OCI-LY7 (cell line): ENCODE results near the gene SRD5A2. TPM values are rescaled to one million over a fixed set of nuclear protein-coding genes. Genes with fewer than 3 reads are reported as not detected.

Source experiments
- BruUV-seq: library from RNA; stranded (reverse); fragments of 400-500 nt; replicated peaks from 2 replicates; lab custom pipeline; 2021; lab: Mats Ljungman, UMichigan
- CTCF ChIA-PET: fragments of 300-600 bp; sonication (Branson Sonifier 250); formaldehyde crosslinking; loops from one replicate; lab custom pipeline; 2022; ENCODE audit warnings: antibody characterized with exemption; ENCODE audit not compliant: unreplicated experiment; lab: Charles Lee
- POLR2A ChIA-PET: fragments of 300-600 bp; sonication (Branson Sonifier 250); formaldehyde crosslinking; loops from one replicate; lab custom pipeline; 2022; ENCODE audit warnings: antibody characterized with exemption; lab: Charles Lee
- DNase-seq: peaks from one replicate; pipeline ENCODE4 v3.0.0-alpha.2; 2015; ENCODE audit warnings: low spot score
- H2AFZ ChIP-seq: fragments of 200-600 bp; sonication (generic), shearing (Covaris generic); 2 replicates; pipeline ENCODE4 v1.6.1; 2014; ENCODE audit warnings: mild to moderate bottlenecking, antibody characterized with exemption, low read length, moderate library complexity
- H3K27ac ChIP-seq: fragments of 200-600 bp; sonication (generic); 2 replicates; pipeline ENCODE4 v1.5.1; 2014; ENCODE audit warnings: mixed run types, low read depth, mild to moderate bottlenecking, moderate library complexity, low read length, inconsistent platforms; ENCODE audit not compliant: poor library complexity, severe bottlenecking
- H3K36me3 ChIP-seq: fragments of 200-600 bp; sonication (generic); 2 replicates; pipeline ENCODE4 v1.6.1; 2014; ENCODE audit warnings: mild to moderate bottlenecking, antibody characterized with exemption, low read length, moderate library complexity, mixed read lengths; ENCODE audit not compliant: insufficient read depth
- H3K4me1 ChIP-seq: fragments of 200-600 bp; sonication (generic); 2 replicates; pipeline ENCODE4 v1.5.1; 2014; ENCODE audit warnings: mild to moderate bottlenecking, low read length; ENCODE audit not compliant: insufficient read depth, poor library complexity, severe bottlenecking
- H3K4me2 ChIP-seq: fragments of 200-600 bp; sonication (generic); 2 replicates; pipeline ENCODE4 v1.6.1; 2014; ENCODE audit warnings: mild to moderate bottlenecking, low read length
- H3K4me3 ChIP-seq: fragments of 200-600 bp; sonication (generic); 2 replicates; pipeline ENCODE4 v1.5.1; 2014; ENCODE audit warnings: mild to moderate bottlenecking, low read depth, low read length; ENCODE audit not compliant: poor library complexity, severe bottlenecking
- H3K79me2 ChIP-seq: fragments of 200-600 bp; sonication (generic); 2 replicates; pipeline ENCODE4 v1.6.1; 2016; ENCODE audit warnings: low read depth, mild to moderate bottlenecking, low read length, moderate library complexity, mixed read lengths; ENCODE audit not compliant: insufficient read depth
- H3K9me2 ChIP-seq: fragments of 200-600 bp; sonication (generic); 2 replicates; pipeline ENCODE4 v1.6.1; 2016; ENCODE audit warnings: mild to moderate bottlenecking, low read length, mixed read lengths; ENCODE audit not compliant: insufficient read depth
- H3K9me3 ChIP-seq: fragments of 200-600 bp; sonication (generic); 2 replicates; pipeline ENCODE4 v1.6.1; 2014; ENCODE audit warnings: mild to moderate bottlenecking, mixed run types, low read length, mixed read lengths
- H4K20me1 ChIP-seq: fragments of 200-600 bp; sonication (generic); 2 replicates; pipeline ENCODE4 v1.6.1; 2014; ENCODE audit warnings: mild to moderate bottlenecking, antibody characterized with exemption, low read length, moderate library complexity, mixed read lengths; ENCODE audit not compliant: insufficient read depth
- EZH2phosphoT487 ChIP-seq: fragments of 200-600 bp; sonication (generic); IDR thresholded peaks from 2 replicates; pipeline ENCODE4 v1.6.1; 2018; ENCODE audit warnings: low read depth, borderline replicate concordance, mild to moderate bottlenecking, mixed run types, antibody characterized with exemption, low read length, moderate library complexity, mixed read lengths
- intact Hi-C: fragments of 100-400 bp; cut with micrococcal nuclease; formaldehyde crosslinking; loops from one replicate; pipeline ENCODE4 v1.10.0; 2022; ENCODE audit not compliant: unreplicated experiment
- total RNA-seq, 2 experiments: library from RNA; depleted of rRNA in 1 of 2; stranded (reverse); fragments of >200 nt in 1 of 2; shearing (Covaris generic) in 1 of 2; gene quantifications; 2 replicates each; pipeline ENCODE4 v1.2.3, GENCODE V29; 2014 to 2022
- TF ChIP-seq, protein P1 (sequence below): fragments of 200-600 bp; sonication (generic); conservative IDR thresholded peaks from 2 replicates; pipeline ENCODE4 v1.5.1; 2014; ENCODE audit warnings: mild to moderate bottlenecking, antibody characterized with exemption, low read length, moderate library complexity, mixed read lengths

Gene SRD5A2
- total RNA-seq, 2 experiments from 2014 or later = 0.03 TPM; not detected in 1

DNA sequence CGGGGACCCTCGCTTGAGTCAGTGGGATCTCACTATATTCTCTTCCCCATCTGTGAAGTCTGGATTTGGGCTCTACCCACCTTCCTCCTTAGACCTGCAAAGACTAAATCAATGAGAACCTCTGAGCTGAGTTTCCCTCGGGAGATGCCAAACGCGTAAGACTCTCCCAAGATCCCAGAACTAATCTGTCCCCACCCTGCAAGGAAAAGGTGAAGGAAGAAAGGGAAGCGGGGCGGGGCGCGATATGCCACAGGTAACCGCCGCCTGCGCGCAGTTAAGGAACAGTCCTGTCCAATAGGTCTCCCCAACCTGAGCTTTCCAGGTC, 780 bp downstream of the SRD5A2 start:
- Histone ChIP-seq H3K4me2 (no peak overlapping the region), H3K4me1 (no peaks in the 10 kb centered on the region), H3K27ac (no peak overlapping the region), H4K20me1 (no peaks in the 10 kb centered on the region), H3K4me3 (no peak overlapping the region), H2AFZ (no peak overlapping the region), H3K9me2 (no peaks in the 10 kb centered on the region), H3K36me3 (no peaks in the 10 kb centered on the region), H3K79me2 (no peaks in the 10 kb centered on the region), H3K9me3 (no peaks in the 10 kb centered on the region)
- TF ChIP-seq, protein P1, sequence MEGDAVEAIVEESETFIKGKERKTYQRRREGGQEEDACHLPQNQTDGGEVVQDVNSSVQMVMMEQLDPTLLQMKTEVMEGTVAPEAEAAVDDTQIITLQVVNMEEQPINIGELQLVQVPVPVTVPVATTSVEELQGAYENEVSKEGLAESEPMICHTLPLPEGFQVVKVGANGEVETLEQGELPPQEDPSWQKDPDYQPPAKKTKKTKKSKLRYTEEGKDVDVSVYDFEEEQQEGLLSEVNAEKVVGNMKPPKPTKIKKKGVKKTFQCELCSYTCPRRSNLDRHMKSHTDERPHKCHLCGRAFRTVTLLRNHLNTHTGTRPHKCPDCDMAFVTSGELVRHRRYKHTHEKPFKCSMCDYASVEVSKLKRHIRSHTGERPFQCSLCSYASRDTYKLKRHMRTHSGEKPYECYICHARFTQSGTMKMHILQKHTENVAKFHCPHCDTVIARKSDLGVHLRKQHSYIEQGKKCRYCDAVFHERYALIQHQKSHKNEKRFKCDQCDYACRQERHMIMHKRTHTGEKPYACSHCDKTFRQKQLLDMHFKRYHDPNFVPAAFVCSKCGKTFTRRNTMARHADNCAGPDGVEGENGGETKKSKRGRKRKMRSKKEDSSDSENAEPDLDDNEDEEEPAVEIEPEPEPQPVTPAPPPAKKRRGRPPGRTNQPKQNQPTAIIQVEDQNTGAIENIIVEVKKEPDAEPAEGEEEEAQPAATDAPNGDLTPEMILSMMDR = no peak
- TF ChIP-seq EZH2phosphoT487 = no peak
- DNase-seq = no peak
- CTCF ChIA-PET = no interaction called here
- POLR2A ChIA-PET = no interaction called here
- intact Hi-C loops = no loop called here
- no TSS peak for BruUV-seq

DNA sequence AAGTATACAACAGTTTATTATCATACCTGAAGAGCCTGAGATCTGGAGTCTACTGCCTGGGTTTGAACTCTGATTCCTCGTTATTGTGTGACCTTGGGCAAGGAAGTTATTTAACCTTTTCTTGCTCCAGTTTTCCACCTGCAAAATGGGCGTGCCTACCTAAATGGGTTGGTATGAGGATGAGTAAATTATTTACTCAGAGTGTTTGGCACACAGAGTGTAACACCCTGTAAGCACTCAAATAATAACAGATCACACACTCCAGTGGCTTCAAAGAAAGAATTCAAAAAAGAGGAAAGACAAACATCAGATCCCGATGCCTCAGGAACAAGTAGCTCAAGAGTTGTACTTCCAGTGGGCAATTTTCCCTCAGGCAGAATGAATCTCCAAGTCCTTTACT, 2.4 kb downstream of the SRD5A2 start:
- intact Hi-C loops = no loop called here
- no peak for DNase-seq
- Histone ChIP-seq H3K4me2 (no peak overlapping the region), H2AFZ (no peak overlapping the region), H3K9me3 (no peaks in the 10 kb centered on the region), H4K20me1 (no peaks in the 10 kb centered on the region), H3K9me2 (no peaks in the 10 kb centered on the region), H3K79me2 (no peaks in the 10 kb centered on the region), H3K4me1 (no peaks in the 10 kb centered on the region), H3K27ac (no peak overlapping the region), H3K4me3 (no peak overlapping the region), H3K36me3 (no peaks in the 10 kb centered on the region)
- ChIA-PET CTCF (no interaction called here), POLR2A (no interaction called here)
- BruUV-seq = no TSS peak
- TF ChIP-seq EZH2phosphoT487 = no peak
- TF ChIP-seq, protein P1 = no peak

DNA sequence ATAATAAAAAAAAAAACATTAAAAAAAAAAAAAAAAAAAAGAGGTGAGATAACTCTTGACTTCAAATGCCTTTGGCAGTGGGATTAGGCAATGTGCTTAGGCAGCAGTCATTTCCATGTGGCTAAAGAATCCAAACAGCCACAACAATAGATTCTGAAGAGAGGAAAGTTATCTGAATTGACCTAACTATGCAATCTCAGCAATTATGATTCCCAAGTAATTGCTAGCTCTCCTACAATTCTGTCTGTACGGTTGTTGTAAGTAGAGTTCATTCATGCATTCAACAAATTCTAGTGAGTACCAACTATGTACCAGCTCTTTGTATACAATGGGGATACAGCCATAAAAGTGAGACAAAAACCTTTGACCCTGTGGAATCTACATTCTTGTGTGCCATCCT, 3.6 kb downstream of the SRD5A2 start:
- TF ChIP-seq, protein P1 = no peak
- TF ChIP-seq EZH2phosphoT487 = no peak
- Histone ChIP-seq H2AFZ (no peak overlapping the region), H3K27ac (no peak overlapping the region), H3K9me3 (no peaks in the 10 kb centered on the region), H3K4me3 (no peak overlapping the region), H4K20me1 (no peaks in the 10 kb centered on the region), H3K4me2 (no peak overlapping the region), H3K36me3 (no peaks in the 10 kb centered on the region), H3K4me1 (no peaks in the 10 kb centered on the region), H3K9me2 (no peaks in the 10 kb centered on the region), H3K79me2 (no peaks in the 10 kb centered on the region)
- ChIA-PET CTCF (no interaction called here), POLR2A (interaction anchor here (0.6 kb wide), 1 partner anchor 144 kb away, joined by 5 read pairs; no protein-coding TSS in a partner anchor)
- no TSS peak for BruUV-seq
- DNase-seq = no peak
- intact Hi-C loops = no loop called here
